GM12878 (cell line): ENCODE data around the gene SLC39A11. TPM values are rescaled to one million over a fixed set of nuclear protein-coding genes. Genes with fewer than 3 reads are reported as not detected.

Experiments used
- ATAC-seq: fragments of 200-7000 bp; cut with Tn5 transposase; 3 replicates; pipeline ENCODE4 v1.9.1; 2020; ENCODE audit warnings: mild to moderate bottlenecking, moderate library complexity
- BruUV-seq: library from RNA; stranded (reverse); fragments of 400-500 nt; replicated peaks from 2 replicates; lab custom pipeline; 2021; lab: Mats Ljungman, UMichigan
- CTCF ChIA-PET: fragments of 300-600 bp; sonication (Branson Sonifier 250); formaldehyde crosslinking; extraction: SDS; loops from one replicate; lab custom pipeline; 2021; ENCODE audit warnings: inconsistent platforms; lab: Yijun Ruan, JAX
- POLR2A ChIA-PET: fragments of 350-600 bp; formaldehyde crosslinking; extraction: SDS; loops from one replicate; lab custom pipeline; 2021; ENCODE audit warnings: inconsistent platforms; lab: Charles Lee
- RAD21 ChIA-PET: fragments of 300-600 bp; sonication (Branson Sonifier 250); formaldehyde crosslinking; loops from one replicate; lab custom pipeline; 2023; ENCODE audit warnings: antibody characterized with exemption; ENCODE audit not compliant: unreplicated experiment; lab: Charles Lee
- SMC1A ChIA-PET: fragments of 300-600 bp; sonication (Branson Sonifier 250); formaldehyde crosslinking; loops from one replicate; lab custom pipeline; 2023; ENCODE audit not compliant: unreplicated experiment, uncharacterized antibody; lab: Charles Lee
- DNase-seq: peaks from one replicate; pipeline ENCODE4 v3.0.0-alpha.2; 2011; ENCODE audit warnings: low read depth, low spot score
- FAIRE-seq: peaks from 3 replicates; lab custom pipeline; 2011; peaks lifted over from hg19 to GRCh38; lab: Jason Lieb, UNC
- H2AFZ ChIP-seq: 2 replicates; pipeline ENCODE4 v1.6.0; 2011; ENCODE audit warnings: low read depth, low read length, control low read depth; ENCODE audit not compliant: control insufficient read depth
- H3K27ac ChIP-seq: 2 replicates; pipeline ENCODE4 v1.5.1; 2011; ENCODE audit warnings: control low read depth; ENCODE audit not compliant: control insufficient read depth, insufficient read depth
- H3K27me3 ChIP-seq, 2 experiments: replicated peaks in 1 of 2; 2 replicates each; pipeline versions ENCODE4 v1.6.0 to v1.6.1; 2011; ENCODE audit warnings: low read length in 1 of 2; ENCODE audit not compliant: control insufficient read depth in 2 of 2, insufficient read depth in 2 of 2
- H3K36me3 ChIP-seq, 2 experiments: 2 replicates each; pipeline ENCODE4 v1.5.1; 2011; ENCODE audit warnings: low read length in 1 of 2; ENCODE audit not compliant: control insufficient read depth in 2 of 2, insufficient read depth in 2 of 2
- H3K4me1 ChIP-seq: 2 replicates; pipeline ENCODE4 v1.6.1; 2011; ENCODE audit warnings: mild to moderate bottlenecking, low read length, moderate library complexity, mixed read lengths; ENCODE audit not compliant: control insufficient read depth, insufficient read depth
- H3K4me2 ChIP-seq: 2 replicates; pipeline ENCODE4 v1.6.0; 2011; ENCODE audit warnings: control low read depth; ENCODE audit not compliant: control insufficient read depth, insufficient read depth
- H3K4me3 ChIP-seq: fragments of 200-600 bp; sonication (generic); 2 replicates; pipeline ENCODE4 v1.5.1; 2016
- H3K79me2 ChIP-seq: 2 replicates; pipeline ENCODE4 v1.6.0; 2011; ENCODE audit warnings: low read length; ENCODE audit not compliant: control insufficient read depth, insufficient read depth
- H3K9ac ChIP-seq: 2 replicates; pipeline ENCODE4 v1.8.0; 2011; ENCODE audit warnings: low read length, control low read depth, mixed read lengths; ENCODE audit not compliant: control insufficient read depth, insufficient read depth
- H3K9me3 ChIP-seq: replicated peaks from 3 replicates; pipeline ENCODE4 v1.5.1; 2011; ENCODE audit warnings: mild to moderate bottlenecking, low read length; ENCODE audit not compliant: control insufficient read depth, insufficient read depth
- H4K20me1 ChIP-seq: 2 replicates; pipeline ENCODE4 v1.6.0; 2011; ENCODE audit not compliant: control insufficient read depth, insufficient read depth
- ASH2L ChIP-seq: fragments of 300-600, 200-600 bp; sonication (generic); IDR thresholded peaks from 2 replicates; pipeline ENCODE4 v1.6.1; 2017; ENCODE audit warnings: low read depth, mild to moderate bottlenecking, borderline replicate concordance
- ATF2 ChIP-seq: IDR thresholded peaks from 2 replicates; pipeline ENCODE4 v1.6.1; 2012; ENCODE audit warnings: low read length, inconsistent platforms
- ATF3 ChIP-seq: IDR thresholded peaks from 2 replicates; pipeline ENCODE4 v1.6.1; 2011; ENCODE audit warnings: low read depth, mild to moderate bottlenecking, low read length, moderate library complexity, borderline replicate concordance; ENCODE audit errors: extremely low read depth
- BACH1 ChIP-seq: fragments of 450-650 bp; IDR thresholded peaks from 2 replicates; pipeline ENCODE4 v1.6.1; 2017; ENCODE audit warnings: mild to moderate bottlenecking, borderline replicate concordance
- CHD1 ChIP-seq: IDR thresholded peaks from 2 replicates; pipeline ENCODE4 v1.6.1; 2012; ENCODE audit warnings: low read depth, low read length, improper control_type of control experiment
- HCFC1 ChIP-seq: fragments of 150-350 bp; IDR thresholded peaks from 2 replicates; pipeline ENCODE4 v1.6.1; 2014; ENCODE audit warnings: low read length
- JUND ChIP-seq: IDR thresholded peaks from 2 replicates; pipeline ENCODE4 v1.6.1; 2012; ENCODE audit warnings: low read depth, mild to moderate bottlenecking, low read length, improper control_type of control experiment, moderate library complexity
- KLF5 ChIP-seq: fragments of 450-650 bp; IDR thresholded peaks from 2 replicates; pipeline ENCODE4 v1.6.1; 2014; ENCODE audit warnings: mild to moderate bottlenecking; ENCODE audit not compliant: partially characterized antibody
- MLLT1 ChIP-seq: fragments of 450-650 bp; IDR thresholded peaks from 2 replicates; pipeline ENCODE4 v1.6.1; 2016; ENCODE audit warnings: mild to moderate bottlenecking
- NFXL1 ChIP-seq: fragments of 450-650 bp; IDR thresholded peaks from 2 replicates; pipeline ENCODE4 v1.6.1; 2017; ENCODE audit warnings: antibody characterized with exemption, mild to moderate bottlenecking, borderline replicate concordance
- RUNX3 ChIP-seq: IDR thresholded peaks from 2 replicates; pipeline ENCODE4 v1.6.1; 2012; ENCODE audit warnings: low read length, inconsistent platforms
- SKIL ChIP-seq: fragments of 450-650 bp; IDR thresholded peaks from 2 replicates; pipeline ENCODE4 v1.6.1; 2017; ENCODE audit warnings: mild to moderate bottlenecking, low read depth, inconsistent platforms; ENCODE audit not compliant: poor library complexity, severe bottlenecking
- SMARCA5 ChIP-seq: fragments of 450-650 bp; IDR thresholded peaks from 2 replicates; pipeline ENCODE4 v1.6.1; 2017; ENCODE audit warnings: mild to moderate bottlenecking
- SREBF2 ChIP-seq: IDR thresholded peaks from 2 replicates; pipeline ENCODE4 v1.6.1; 2012; ENCODE audit warnings: mild to moderate bottlenecking, low read length
- SUPT20H ChIP-seq: IDR thresholded peaks from 2 replicates; pipeline ENCODE4 v1.6.1; 2011; ENCODE audit warnings: low read depth, mild to moderate bottlenecking, low read length, moderate library complexity, borderline replicate concordance; ENCODE audit not compliant: control insufficient read depth
- ZNF207 ChIP-seq: fragments of 450-650 bp; IDR thresholded peaks from 2 replicates; pipeline ENCODE4 v1.6.1; 2014; ENCODE audit warnings: antibody characterized with exemption, mild to moderate bottlenecking, borderline replicate concordance
- ZNF384 ChIP-seq: IDR thresholded peaks from 2 replicates; pipeline ENCODE4 v1.6.1; 2012; ENCODE audit warnings: low read depth, mild to moderate bottlenecking, low read length, improper control_type of control experiment, borderline replicate concordance
- ZZZ3 ChIP-seq: IDR thresholded peaks from 2 replicates; pipeline ENCODE4 v1.6.1; 2011; ENCODE audit warnings: low read depth; ENCODE audit not compliant: control insufficient read depth, insufficient read length
- WGBS: methylation state at CpG from one replicate; pipeline ENCODE4 v1.1.6; 2016; ENCODE audit warnings: low lambda C conversion rate; ENCODE audit not compliant: insufficient replicate concordance, insufficient coverage; ENCODE audit errors: missing lambda C conversion rate; 5-methylcytosine and 5-hydroxymethylcytosine counted together
- in situ Hi-C: fragments of 300-500 bp; cut with MboI; formaldehyde crosslinking; loops from 9 replicates; pipeline ENCODE4 v1.14.3; 2018; ENCODE audit warnings: mixed read lengths
- intact Hi-C: fragments of 100-400 bp; cut with micrococcal nuclease; formaldehyde crosslinking; loops from one replicate; pipeline ENCODE4 v1.14.2; 2022; ENCODE audit not compliant: unreplicated experiment
- polyA plus RNA-seq, 11 experiments: library from polyadenylated mRNA; depleted of rRNA in 4 of 11; unstranded in 6 of 11; stranded (reverse) in 5 of 11; fragments of >200 nt; fragmentation: Nextera tagmentation in 4 of 11; fragmentation: Illumina TruSeq in 1 of 11; extraction: Ambion mirVana in 4 of 11; extraction: Trizol in 1 of 11; gene quantifications; 1 replicate in 1 of 11; 2 replicates in 10 of 11; pipeline versions ENCODE4 v1.2.1 to v1.2.3, GENCODE V29; 2011 to 2016; ENCODE audit warnings: inconsistent platforms in 2 of 11, missing spikeins in 2 of 11, low read depth in 1 of 11
- total RNA-seq, 4 experiments: library from RNA; depleted of rRNA in 3 of 4; stranded (reverse); fragments of >200 nt in 3 of 4; fragmentation: Illumina TruSeq in 1 of 4; extraction: Trizol in 1 of 4; gene quantifications; 2 replicates each; pipeline versions ENCODE4 v1.2.1 to v1.2.3, GENCODE V29; 2013 to 2021

Gene SLC39A11
- total and polyA plus RNA-seq, 10 of the 15 experiments (the other 5 are each of a cell fraction or from before 2014, with no cell fraction given): 8.6 to 23.8 (median 14.0) TPM

GRCh38 chr17:73042225-73042624 is 50.3 kb downstream of the SLC39A11 start (continued):
- no peak for TF ChIP-seq ZNF384
- TF ChIP-seq HCFC1: no peak
- TF ChIP-seq ZNF207: no peak
- TF ChIP-seq CHD1: no peak

- Histone ChIP-seq H3K36me3 (no peaks in the 10 kb centered on the region; a peak in 2 of 4 replicates), H4K20me1 (peaks cover 4% of the 10 kb centered on the region; the same call in 1 of the 2 replicates), H2AFZ (no peak overlapping the region), H3K79me2 (peaks cover 2% of the 10 kb centered on the region), H3K4me2 (no peak overlapping the region), H3K4me3 (no peak overlapping the region), H3K27me3 (no peaks in the 10 kb centered on the region), H3K9me3 (no peaks in the 10 kb centered on the region; the same call in 2 of the 3 replicates), H3K9ac (no peak overlapping the region), H3K4me1 (peaks cover 7% of the 10 kb centered on the region), H3K27ac (no peak overlapping the region)
- intact Hi-C loops: no loop called here
- SMC1A ChIA-PET: interaction anchor here (1.1 kb wide), 1 partner anchor 50 kb away, joined by 3 read pairs; no protein-coding TSS in a partner anchor
- FAIRE-seq (no peak), ATAC-seq (no peak), DNase-seq (no peak)
- WGBS: 91% methylated on average over 9 of the region's 9 CpGs
- CTCF ChIA-PET: no interaction called here
- POLR2A ChIA-PET: no interaction called here
- no TSS peak for BruUV-seq
- in situ Hi-C loops: no loop called here
- RAD21 ChIA-PET: interaction anchor here (1.0 kb wide), 1 partner anchor 53 kb away, joined by 3 read pairs; no protein-coding TSS in a partner anchor
- no peak for TF ChIP-seq ATF3
- no peak for TF ChIP-seq ATF2
- TF ChIP-seq SUPT20H: no peak
- TF ChIP-seq NFXL1: no peak
- TF ChIP-seq MLLT1: no peak
- TF ChIP-seq ZZZ3: no peak
- no peak for TF ChIP-seq SKIL
- no peak for TF ChIP-seq KLF5
- no peak for TF ChIP-seq SREBF2
- no peak for TF ChIP-seq RUNX3
- no peak for TF ChIP-seq JUND
- TF ChIP-seq ASH2L: no peak
- TF ChIP-seq BACH1: no peak
- TF ChIP-seq SMARCA5: no peak
Measured at GRCh38 chr17:73039282-73039681, 53.2 kb downstream of the SLC39A11 start.
